H1 (cell line): ENCODE data around the gene KCNMA1. TPM values are rescaled to one million over a fixed set of nuclear protein-coding genes. Genes with fewer than 3 reads are reported as not detected.

Experiments
- E2F6 ChIP-seq: IDR thresholded peaks from 2 replicates; pipeline ENCODE4 v1.6.1; 2012; ENCODE audit warnings: inconsistent platforms
- KDM1A ChIP-seq: fragments of 200-600, 300-600 bp; sonication (generic); IDR thresholded peaks from 2 replicates; pipeline ENCODE4 v1.7.1; 2016; ENCODE audit warnings: mild to moderate bottlenecking, low read length, borderline replicate concordance
- polyA plus RNA-seq, 7 experiments: library from polyadenylated mRNA; depleted of rRNA in 3 of 7; stranded (reverse) in 5 of 7; unstranded in 2 of 7; fragments of >200 nt in 5 of 7; fragments of 200-250 nt in 2 of 7; gene quantifications; 1 replicate in 5 of 7; 2 replicates in 1 of 7; 4 replicates in 1 of 7; pipeline versions ENCODE4 v1.2.1 to v1.2.3, GENCODE V29; 2011 to 2013; ENCODE audit warnings: missing spikeins in 2 of 7, mixed read lengths in 2 of 7
- total RNA-seq: library from RNA; stranded (reverse); fragmentation: NEBNext Ultra II Directional; extraction: Animal tissue kit (Norgen Biotek cat#: 25700); gene quantifications from 2 replicates; pipeline ENCODE4 v1.2.1, GENCODE V29; 2021

Gene KCNMA1
- total and polyA plus RNA-seq, 2 of the 8 experiments (the other 6 are each of a cell fraction or from before 2014, with no cell fraction given) = 10.2 to 11.1 TPM

- no peak for TF ChIP-seq KDM1A
- TF ChIP-seq E2F6 = no peak
These were observed 83.6 kb downstream of the KCNMA1 start (continued) for GRCh38 chr10:77553966-77554365.
